D721Med (cell line): ENCODE measurements around the gene KREMEN1.
A peak's percentile ranks its signal among the peaks of the same experiment; 100 is the strongest.

Experiments used
- DNase-seq: peaks from one replicate; pipeline ENCODE4 v3.0.0; 2011; ENCODE audit warnings: low spot score; ENCODE audit not compliant: insufficient read length
- FAIRE-seq: peaks from 2 replicates; lab custom pipeline; 2011; peaks lifted over from hg19 to GRCh38; lab: Jason Lieb, UNC
- TF ChIP-seq, protein P1 (sequence below): IDR thresholded peaks from 2 replicates; pipeline ENCODE4 v1.5.1; 2012; ENCODE audit warnings: mild to moderate bottlenecking, control low read depth; ENCODE audit not compliant: insufficient read depth; ENCODE audit errors: missing control alignments

KREMEN1 gene

DNA sequence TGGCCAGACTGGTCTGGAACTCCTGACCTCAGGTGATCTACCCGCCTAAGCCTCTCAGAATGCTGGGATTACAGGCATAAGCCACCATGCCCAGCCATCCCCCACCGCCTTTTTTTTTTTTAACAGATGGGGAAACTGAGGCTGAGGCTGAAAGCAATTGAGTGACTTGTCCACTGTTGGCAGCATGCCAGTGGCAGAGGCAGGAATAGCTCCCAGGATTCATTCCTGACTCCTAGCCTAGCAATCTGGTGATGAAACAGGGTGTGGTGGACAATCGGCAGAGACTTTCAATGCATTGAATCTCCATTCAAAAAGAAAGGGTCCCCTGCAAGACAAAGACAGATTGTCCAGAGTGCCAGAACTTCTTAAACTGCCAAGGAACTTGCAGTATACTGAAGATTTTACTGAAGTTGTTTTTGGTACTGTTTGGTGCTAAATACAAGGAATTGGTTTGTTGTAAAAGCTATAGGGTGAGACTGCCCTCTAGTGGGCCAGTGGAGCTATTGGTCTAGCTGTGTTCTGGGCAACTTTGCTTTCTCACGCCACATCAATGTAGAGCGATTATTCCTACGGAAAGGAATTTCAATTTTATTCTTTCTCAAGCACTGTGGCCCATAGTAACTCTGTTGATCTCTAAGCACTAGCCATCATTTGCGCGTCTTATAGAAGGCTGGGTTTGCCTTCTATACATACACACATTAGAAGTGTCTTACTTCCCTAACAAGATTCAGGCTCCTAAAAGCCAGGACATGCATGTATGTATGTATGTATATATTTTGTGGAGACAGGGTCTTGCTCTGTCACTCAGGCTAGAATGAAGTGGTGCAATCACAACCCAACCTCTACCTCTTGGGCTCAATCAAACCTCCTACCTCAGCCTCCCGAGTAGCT is 32.2 kb upstream of the KREMEN1 start:
- DNase-seq (no peak), FAIRE-seq (no peak)
- TF ChIP-seq, protein P1, sequence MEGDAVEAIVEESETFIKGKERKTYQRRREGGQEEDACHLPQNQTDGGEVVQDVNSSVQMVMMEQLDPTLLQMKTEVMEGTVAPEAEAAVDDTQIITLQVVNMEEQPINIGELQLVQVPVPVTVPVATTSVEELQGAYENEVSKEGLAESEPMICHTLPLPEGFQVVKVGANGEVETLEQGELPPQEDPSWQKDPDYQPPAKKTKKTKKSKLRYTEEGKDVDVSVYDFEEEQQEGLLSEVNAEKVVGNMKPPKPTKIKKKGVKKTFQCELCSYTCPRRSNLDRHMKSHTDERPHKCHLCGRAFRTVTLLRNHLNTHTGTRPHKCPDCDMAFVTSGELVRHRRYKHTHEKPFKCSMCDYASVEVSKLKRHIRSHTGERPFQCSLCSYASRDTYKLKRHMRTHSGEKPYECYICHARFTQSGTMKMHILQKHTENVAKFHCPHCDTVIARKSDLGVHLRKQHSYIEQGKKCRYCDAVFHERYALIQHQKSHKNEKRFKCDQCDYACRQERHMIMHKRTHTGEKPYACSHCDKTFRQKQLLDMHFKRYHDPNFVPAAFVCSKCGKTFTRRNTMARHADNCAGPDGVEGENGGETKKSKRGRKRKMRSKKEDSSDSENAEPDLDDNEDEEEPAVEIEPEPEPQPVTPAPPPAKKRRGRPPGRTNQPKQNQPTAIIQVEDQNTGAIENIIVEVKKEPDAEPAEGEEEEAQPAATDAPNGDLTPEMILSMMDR: peak; percentile 97

DNA sequence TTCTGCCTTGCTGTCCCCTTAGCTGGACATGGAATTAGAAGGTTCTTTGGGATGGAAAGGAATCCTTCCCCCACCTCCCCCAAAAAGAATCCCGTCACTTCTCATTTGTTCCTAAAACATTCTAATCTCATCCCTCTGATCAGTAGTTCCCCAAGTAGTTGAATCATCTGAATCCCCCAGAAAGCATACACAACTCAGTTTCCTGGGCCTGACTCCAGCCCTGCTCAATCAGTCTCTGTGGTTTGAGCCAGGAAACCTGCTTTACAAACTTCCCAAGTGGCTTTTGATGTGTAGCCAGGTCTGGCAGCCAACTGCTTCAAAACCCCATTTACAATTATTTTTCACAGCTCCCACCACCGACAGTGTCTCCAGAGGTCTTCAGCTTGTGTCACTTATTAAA is 31.4 kb upstream of the KREMEN1 start:
- DNase-seq: no peak
- TF ChIP-seq, protein P1: no peak
- FAIRE-seq: no peak

DNA sequence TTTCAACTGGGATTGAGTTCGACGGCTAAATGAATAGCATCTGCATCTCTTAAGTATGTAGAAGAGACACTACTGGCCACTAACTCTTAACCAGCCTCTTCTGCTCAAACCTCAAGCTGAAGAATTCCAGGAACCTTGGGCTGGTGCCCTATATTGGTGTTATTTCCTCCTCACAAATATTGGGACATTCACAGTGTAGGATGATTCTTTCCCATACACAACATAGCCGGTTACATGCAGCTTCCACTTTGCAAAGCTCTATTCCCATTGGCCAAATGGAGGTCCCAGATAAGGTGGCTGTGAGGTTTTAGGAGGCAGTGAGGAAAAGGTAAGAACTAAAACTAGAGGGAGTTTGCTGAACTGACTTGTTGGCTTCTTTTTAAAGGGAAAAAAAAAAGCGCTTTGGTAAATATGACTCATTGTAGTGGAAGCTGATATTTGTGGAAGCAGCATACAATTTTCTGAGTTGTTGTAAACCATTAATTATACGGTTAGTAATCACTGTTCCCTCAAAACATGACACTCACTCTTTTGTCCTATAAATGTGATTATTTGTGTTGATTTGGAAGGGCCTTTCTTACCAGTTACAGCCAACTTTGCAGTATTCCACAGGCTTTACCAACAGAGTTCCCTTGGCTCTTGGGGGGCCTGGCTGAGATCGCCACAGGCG is 28.8 kb upstream of the KREMEN1 start:
- TF ChIP-seq, protein P1: no peak
- FAIRE-seq: no peak
- DNase-seq: no peak

DNA sequence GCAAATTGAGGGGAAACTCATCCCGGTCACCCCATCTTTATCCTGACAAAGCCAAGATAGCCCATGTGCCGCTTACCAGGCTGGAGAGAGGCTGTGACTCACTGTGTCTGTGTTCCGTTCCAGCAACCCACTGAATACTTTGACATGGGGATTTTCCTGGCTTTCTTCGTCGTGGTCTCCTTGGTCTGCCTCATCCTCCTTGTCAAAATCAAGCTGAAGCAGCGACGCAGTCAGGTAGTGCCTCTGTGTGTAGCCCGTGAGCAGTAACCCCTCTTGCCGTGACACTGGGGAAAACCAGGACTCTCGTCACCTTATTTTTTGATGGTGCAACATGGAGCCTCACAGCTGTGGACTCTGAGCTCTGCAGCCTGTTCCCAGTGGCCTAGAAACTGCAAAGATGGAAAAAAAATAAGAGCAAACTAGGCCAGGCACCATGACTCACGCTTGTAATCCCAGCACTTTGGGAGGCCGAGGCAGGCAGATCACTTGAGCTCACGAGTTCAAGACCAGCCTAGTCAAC is 28.1 kb upstream of the KREMEN1 start:
- FAIRE-seq (no peak), DNase-seq (no peak)
- TF ChIP-seq, protein P1: no peak

DNA sequence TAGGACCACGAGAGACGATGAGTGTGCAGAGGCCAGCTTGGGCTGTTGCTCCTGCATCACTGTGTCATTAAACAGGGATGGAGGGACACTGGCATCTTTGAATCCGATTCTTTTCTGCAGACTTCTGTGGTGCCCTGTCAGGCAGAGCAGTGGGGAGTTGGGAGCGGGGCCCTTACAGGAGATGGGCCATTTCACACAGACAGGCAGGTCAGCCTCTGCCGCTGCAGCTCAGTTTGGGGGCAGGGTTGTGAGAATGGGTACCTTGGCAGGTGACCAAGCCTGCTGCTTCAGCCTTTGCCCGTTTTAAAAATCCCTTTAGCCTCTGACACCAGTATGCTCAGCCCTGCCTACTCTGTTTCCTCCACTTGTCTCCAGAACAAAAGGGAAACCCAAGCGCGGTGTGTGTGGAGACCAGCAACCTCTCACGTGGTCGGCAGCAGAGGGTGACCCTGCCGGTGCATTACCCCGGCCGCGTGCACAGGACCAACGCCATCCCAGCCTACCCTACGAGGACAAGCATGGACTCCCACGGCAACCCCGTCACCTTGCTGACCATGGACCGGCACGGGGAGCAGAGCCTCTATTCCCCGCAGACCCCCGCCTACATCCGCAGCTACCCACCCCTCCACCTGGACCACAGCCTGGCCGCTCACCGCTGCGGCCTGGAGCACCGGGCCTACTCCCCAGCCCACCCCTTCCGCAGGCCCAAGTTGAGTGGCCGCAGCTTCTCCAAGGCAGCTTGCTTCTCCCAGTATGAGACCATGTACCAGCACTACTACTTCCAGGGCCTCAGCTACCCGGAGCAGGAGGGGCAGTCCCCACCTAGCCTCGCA is 23.8 kb upstream of the KREMEN1 start:
- TF ChIP-seq, protein P1: no peak
- FAIRE-seq (no peak), DNase-seq (no peak)

DNA sequence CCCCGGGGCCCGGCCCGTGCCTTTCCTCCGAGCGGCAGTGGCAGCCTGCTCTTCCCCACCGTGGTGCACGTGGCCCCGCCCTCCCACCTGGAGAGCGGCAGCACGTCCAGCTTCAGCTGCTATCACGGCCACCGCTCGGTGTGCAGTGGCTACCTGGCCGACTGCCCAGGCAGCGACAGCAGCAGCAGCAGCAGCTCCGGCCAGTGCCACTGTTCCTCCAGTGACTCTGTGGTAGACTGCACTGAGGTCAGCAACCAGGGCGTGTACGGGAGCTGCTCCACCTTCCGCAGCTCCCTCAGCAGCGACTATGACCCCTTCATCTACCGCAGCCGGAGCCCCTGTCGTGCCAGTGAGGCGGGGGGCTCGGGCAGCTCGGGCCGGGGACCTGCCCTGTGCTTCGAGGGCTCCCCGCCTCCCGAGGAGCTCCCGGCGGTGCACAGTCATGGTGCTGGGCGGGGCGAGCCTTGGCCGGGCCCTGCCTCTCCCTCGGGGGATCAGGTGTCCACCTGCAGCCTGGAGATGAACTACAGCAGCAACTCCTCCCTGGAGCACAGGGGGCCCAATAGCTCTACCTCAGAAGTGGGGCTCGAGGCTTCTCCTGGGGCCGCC is 23.1 kb upstream of the KREMEN1 start:
- DNase-seq: no peak
- no peak for FAIRE-seq
- TF ChIP-seq, protein P1: no peak
